CD4-positive, alpha-beta T cell (primary cell): ENCODE data around the gene DNHD1. TPM values are rescaled to one million over a fixed set of nuclear protein-coding genes. Genes with fewer than 3 reads are reported as not detected.

Experiments used
- ATAC-seq: fragments of 200-7000 bp; cut with Tn5 transposase; one replicate; pipeline ENCODE4 v1.10.0; 2022; ENCODE audit warnings: mild to moderate bottlenecking; ENCODE audit not compliant: poor library complexity
- CTCF ChIA-PET: fragments of 350-600 bp; sonication (Branson Sonifier 250); formaldehyde crosslinking; loops from one replicate; lab custom pipeline; 2021; ENCODE audit warnings: antibody characterized with exemption, inconsistent platforms; lab: Charles Lee
- POLR2A ChIA-PET: fragments of 350-600 bp; sonication (Branson Sonifier 250); formaldehyde crosslinking; loops from one replicate; lab custom pipeline; 2021; ENCODE audit warnings: antibody characterized with exemption, inconsistent platforms; lab: Charles Lee
- DNase-seq, 14 experiments: peaks; one replicate each; pipeline ENCODE4 v3.0.0-alpha.2; 2013 to 2020; ENCODE audit warnings: mixed read lengths in 2 of 14
- H3K27ac ChIP-seq, 2 donors: one replicate each; pipeline versions ENCODE4 v1.5.1 to v1.7.0; 2013; ENCODE audit warnings: low read length in 2 of 2, low read depth in 1 of 2, mild to moderate bottlenecking in 1 of 2
- H3K27me3 ChIP-seq, 2 experiments: 1 replicate in 1 of 2; 2 replicates in 1 of 2; pipeline versions ENCODE4 v1.6.1 to v1.7.0; 2013; ENCODE audit warnings: low read length in 2 of 2, control low read depth in 1 of 2, mild to moderate bottlenecking in 1 of 2, moderate library complexity in 1 of 2; ENCODE audit not compliant: insufficient read depth in 2 of 2, control insufficient read depth in 1 of 2
- H3K36me3 ChIP-seq: one replicate; pipeline ENCODE4 v1.6.1; 2013; ENCODE audit warnings: low read length, control low read depth; ENCODE audit not compliant: insufficient read depth
- H3K4me1 ChIP-seq: one replicate; pipeline ENCODE4 v1.6.1; 2013; ENCODE audit warnings: low read length, control low read depth; ENCODE audit not compliant: insufficient read depth
- H3K4me3 ChIP-seq: one replicate; pipeline ENCODE4 v1.5.1; 2013; ENCODE audit warnings: mild to moderate bottlenecking, low read length, moderate library complexity
- H3K9me3 ChIP-seq, 2 experiments: 1 replicate in 1 of 2; 2 replicates in 1 of 2; pipeline versions ENCODE4 v1.6.1 to v1.7.0; 2013; ENCODE audit warnings: low read length in 2 of 2, mild to moderate bottlenecking in 2 of 2, control low read depth in 1 of 2, moderate library complexity in 1 of 2; ENCODE audit not compliant: control insufficient read depth in 1 of 2, insufficient read depth in 1 of 2
- H3K27ac Mint-ChIP-seq: one replicate; pipeline ENCODE4 v1.8.0; 2020; ENCODE audit warnings: mixed read lengths
- H3K27me3 Mint-ChIP-seq: one replicate; pipeline ENCODE4 v1.8.0; 2021; ENCODE audit warnings: mixed read lengths
- H3K36me3 Mint-ChIP-seq: one replicate; pipeline ENCODE4 v1.8.0; 2021; ENCODE audit warnings: low read depth, mixed read lengths
- H3K4me1 Mint-ChIP-seq: one replicate; pipeline ENCODE4 v1.8.0; 2021; ENCODE audit warnings: low read depth, mixed read lengths
- H3K4me3 Mint-ChIP-seq: one replicate; pipeline ENCODE4 v1.8.0; 2020; ENCODE audit warnings: mild to moderate bottlenecking, mixed read lengths
- H3K9me3 Mint-ChIP-seq: one replicate; pipeline ENCODE4 v1.8.0; 2020; ENCODE audit warnings: mixed read lengths
- intact Hi-C, 2 experiments: fragments of 100-400 bp; cut with DNase I in 1 of 2; cut with micrococcal nuclease in 1 of 2; formaldehyde crosslinking; loops; one replicate each; pipeline versions ENCODE4 v1.15.1 to v1.9.0; 2023 to 2025; cut with DNase I, micrococcal nuclease
- total RNA-seq, 174 experiments: library from RNA in 2 of 174; stranded (reverse) in 2 of 174; gene quantifications; one replicate each; pipeline ENCODE4 v1.2.3 and lab custom pipeline; 2021 to 2026
- TF ChIP-seq, protein P1 (sequence below): fragments of 200-600 bp; IDR thresholded peaks from one replicate; pipeline ENCODE4 v1.8.0; 2022; ENCODE audit warnings: antibody characterized with exemption, mild to moderate bottlenecking

Gene DNHD1
- total RNA-seq, 2 experiments from 2014 or later: 44.1 to 46.8 TPM

DNA sequence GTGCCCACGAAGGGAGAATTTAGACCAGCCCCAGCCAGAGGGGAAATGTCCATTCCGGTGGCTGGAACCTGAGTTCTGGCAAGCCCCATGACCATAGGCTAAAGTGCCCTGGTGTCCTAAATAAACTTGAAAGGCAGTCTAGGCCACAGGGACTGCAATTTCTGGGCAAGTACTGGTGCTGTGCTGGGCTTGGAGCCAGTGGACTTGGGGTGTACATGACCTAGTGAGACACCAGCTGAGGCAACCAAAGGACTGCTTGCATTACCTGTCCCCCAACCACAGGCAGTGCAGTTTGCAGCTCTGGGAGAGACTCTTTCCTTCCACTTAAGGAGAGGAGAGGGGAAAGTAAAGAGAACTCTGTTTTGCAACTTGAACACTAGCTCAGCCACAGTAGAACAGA, 82.6 kb downstream of the DNHD1 start:
- CTCF ChIA-PET: no interaction called here
- H3K36me3 Mint-ChIP-seq: peaks cover 42% of the 10 kb centered on the region
- peaks cover 15% of the 10 kb centered on the region for H3K9me3 Mint-ChIP-seq
- no peak for DNase-seq
- H3K27me3 ChIP-seq: no peaks in the 10 kb centered on the region
- no peak for ATAC-seq
- TF ChIP-seq, protein P1, sequence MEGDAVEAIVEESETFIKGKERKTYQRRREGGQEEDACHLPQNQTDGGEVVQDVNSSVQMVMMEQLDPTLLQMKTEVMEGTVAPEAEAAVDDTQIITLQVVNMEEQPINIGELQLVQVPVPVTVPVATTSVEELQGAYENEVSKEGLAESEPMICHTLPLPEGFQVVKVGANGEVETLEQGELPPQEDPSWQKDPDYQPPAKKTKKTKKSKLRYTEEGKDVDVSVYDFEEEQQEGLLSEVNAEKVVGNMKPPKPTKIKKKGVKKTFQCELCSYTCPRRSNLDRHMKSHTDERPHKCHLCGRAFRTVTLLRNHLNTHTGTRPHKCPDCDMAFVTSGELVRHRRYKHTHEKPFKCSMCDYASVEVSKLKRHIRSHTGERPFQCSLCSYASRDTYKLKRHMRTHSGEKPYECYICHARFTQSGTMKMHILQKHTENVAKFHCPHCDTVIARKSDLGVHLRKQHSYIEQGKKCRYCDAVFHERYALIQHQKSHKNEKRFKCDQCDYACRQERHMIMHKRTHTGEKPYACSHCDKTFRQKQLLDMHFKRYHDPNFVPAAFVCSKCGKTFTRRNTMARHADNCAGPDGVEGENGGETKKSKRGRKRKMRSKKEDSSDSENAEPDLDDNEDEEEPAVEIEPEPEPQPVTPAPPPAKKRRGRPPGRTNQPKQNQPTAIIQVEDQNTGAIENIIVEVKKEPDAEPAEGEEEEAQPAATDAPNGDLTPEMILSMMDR: no peak
- no peak overlapping the region for H3K4me3 ChIP-seq
- H3K4me1 Mint-ChIP-seq: no peaks in the 10 kb centered on the region
- H3K4me3 Mint-ChIP-seq: no peak overlapping the region
- peaks cover 0 to 16% of the 10 kb centered on the region in 2 experiments for H3K9me3 ChIP-seq
- no peak overlapping the region for H3K27ac ChIP-seq
- POLR2A ChIA-PET: interaction anchor here (1.1 kb wide), 1 partner anchor 32 kb away, joined by 3 read pairs; the partner anchor contains the start of gene TAF10
- no peaks in the 10 kb centered on the region for H3K4me1 ChIP-seq
- H3K36me3 ChIP-seq: peaks cover 7% of the 10 kb centered on the region
- no peaks in the 10 kb centered on the region for H3K27me3 Mint-ChIP-seq
- intact Hi-C loops: no loop called here
- H3K27ac Mint-ChIP-seq: no peak overlapping the region

DNA sequence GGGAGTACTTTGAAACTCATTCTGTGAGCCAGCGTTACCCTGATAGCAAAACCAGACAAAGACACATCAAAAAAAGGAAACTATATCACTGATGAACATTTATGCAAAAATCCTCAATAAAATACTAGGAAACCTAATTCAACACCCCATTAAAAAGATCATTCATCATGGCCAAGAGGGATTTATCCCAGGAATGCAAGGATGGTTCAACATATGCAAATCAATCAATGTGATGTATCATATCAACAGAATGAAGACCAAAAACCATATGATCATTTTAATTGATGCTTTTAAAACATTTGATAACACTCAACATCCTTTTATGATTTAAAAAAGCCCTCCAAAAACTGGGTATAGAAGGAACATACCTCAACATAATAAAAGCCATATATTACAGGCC, 86.5 kb downstream of the DNHD1 start:
- no peaks in the 10 kb centered on the region for H3K27me3 Mint-ChIP-seq
- TF ChIP-seq, protein P1: no peak
- ChIA-PET CTCF (no interaction called here), POLR2A (no interaction called here)
- ATAC-seq (no peak), DNase-seq (no peak)
- Histone ChIP-seq H3K4me3 (no peak overlapping the region), H3K36me3 (peaks cover 15% of the 10 kb centered on the region), H3K4me1 (no peaks in the 10 kb centered on the region), H3K9me3 (peaks cover 0 to 16% of the 10 kb centered on the region in 2 experiments), H3K27ac (no peak overlapping the region), H3K27me3 (no peaks in the 10 kb centered on the region)
- peaks cover 63% of the 10 kb centered on the region for H3K36me3 Mint-ChIP-seq
- H3K27ac Mint-ChIP-seq: no peak overlapping the region
- no peaks in the 10 kb centered on the region for H3K4me1 Mint-ChIP-seq
- no peak overlapping the region for H3K4me3 Mint-ChIP-seq
- intact Hi-C loops: no loop called here
- peaks cover 17% of the 10 kb centered on the region for H3K9me3 Mint-ChIP-seq

DNA sequence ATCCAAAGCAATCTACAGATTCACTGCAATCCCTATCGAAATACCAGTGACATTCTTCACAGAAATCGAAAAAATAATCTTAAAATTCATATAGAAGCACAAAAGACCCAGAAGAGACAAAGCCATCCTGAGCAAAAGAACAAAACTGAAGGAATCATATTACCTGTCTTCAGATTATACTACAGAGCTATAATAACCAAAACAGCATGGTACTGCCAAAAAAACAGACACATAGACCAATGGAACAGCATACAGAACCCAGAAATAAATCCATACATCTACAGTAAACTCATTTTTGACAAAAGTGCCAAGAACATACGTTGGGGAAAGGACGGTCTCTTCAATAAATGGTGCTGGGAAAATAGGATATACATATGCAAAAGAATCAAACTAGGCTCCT, 87.4 kb downstream of the DNHD1 start:
- no peaks in the 10 kb centered on the region for H3K27me3 ChIP-seq
- peaks cover 15% of the 10 kb centered on the region for H3K36me3 ChIP-seq
- ATAC-seq (no peak), DNase-seq (no peak)
- Mint-ChIP-seq H3K36me3 (peaks cover 66% of the 10 kb centered on the region), H3K4me3 (no peak overlapping the region), H3K27ac (no peak overlapping the region), H3K9me3 (peaks cover 17% of the 10 kb centered on the region), H3K27me3 (no peaks in the 10 kb centered on the region), H3K4me1 (no peaks in the 10 kb centered on the region)
- intact Hi-C loops: no loop called here
- peaks cover 0 to 16% of the 10 kb centered on the region in 2 experiments for H3K9me3 ChIP-seq
- no peak overlapping the region for H3K27ac ChIP-seq
- CTCF ChIA-PET: no interaction called here
- TF ChIP-seq, protein P1: no peak
- H3K4me1 ChIP-seq: no peaks in the 10 kb centered on the region
- H3K4me3 ChIP-seq: no peak overlapping the region
- POLR2A ChIA-PET: interaction anchor here (0.6 kb wide), 1 partner anchor 1976 kb away, joined by 3 read pairs; the partner anchor contains the start of gene TRIM68
